Kidney (tissue), 14 donors: ENCODE measurements around the gene IL13RA1. TPM values are rescaled to one million over a fixed set of nuclear protein-coding genes. Genes with fewer than 3 reads are reported as not detected.
"Not testable (repeated sequence)": the region's sequence is repeated elsewhere in the genome, so short reads cannot be mapped to it uniquely, and the experiment has no call there.

Experiments
- DNase-seq, 5 donors: peaks; one replicate each; pipeline ENCODE4 v3.0.0-alpha.2; 2013 to 2020
- FAIRE-seq: peaks from 2 replicates; lab custom pipeline; 2012; peaks lifted over from hg19 to GRCh38; lab: Jason Lieb, UNC
- H3K27ac ChIP-seq, 2 donors: one replicate each; pipeline ENCODE4 v1.7.0; 2013; ENCODE audit warnings: low read depth in 2 of 2, low read length in 2 of 2, inconsistent platforms in 1 of 2
- H3K27me3 ChIP-seq: one replicate; pipeline ENCODE4 v1.7.1; 2013; ENCODE audit warnings: low read length, inconsistent platforms; ENCODE audit not compliant: control insufficient read depth, insufficient read depth
- H3K36me3 ChIP-seq, 3 donors: one replicate each; pipeline versions ENCODE4 v1.7.0 to v1.7.1; 2013; ENCODE audit warnings: low read length in 3 of 3, control low read depth in 1 of 3, inconsistent platforms in 1 of 3; ENCODE audit not compliant: insufficient read depth in 3 of 3, control insufficient read depth in 2 of 3
- H3K4me1 ChIP-seq, 3 donors: one replicate each; pipeline versions ENCODE4 v1.7.0 to v1.7.1; 2013; ENCODE audit warnings: low read length in 3 of 3, inconsistent platforms in 1 of 3, low read depth in 1 of 3; ENCODE audit not compliant: control insufficient read depth in 2 of 3, insufficient read depth in 2 of 3
- H3K4me3 ChIP-seq, 3 donors: one replicate each; pipeline versions ENCODE4 v1.7.0 to v1.8.1; 2013; ENCODE audit warnings: low read length in 3 of 3, control low read depth in 1 of 3, inconsistent platforms in 1 of 3
- H3K9ac ChIP-seq, 3 donors: one replicate each; pipeline versions ENCODE4 v1.7.0 to v1.7.1; 2013; ENCODE audit warnings: low read length in 3 of 3, control low read depth in 1 of 3, inconsistent platforms in 1 of 3
- H3K9me3 ChIP-seq, 3 donors: one replicate each; pipeline versions ENCODE4 v1.7.0 to v1.7.1; 2013; ENCODE audit warnings: low read length in 3 of 3, control low read depth in 1 of 3, inconsistent platforms in 1 of 3; ENCODE audit not compliant: control insufficient read depth in 2 of 3, insufficient read depth in 1 of 3
- intact Hi-C: fragments of 100-400 bp; cut with DNase I; formaldehyde crosslinking; loops from one replicate; pipeline ENCODE4 v1.11.1; 2022
- polyA plus RNA-seq: library from polyadenylated mRNA; stranded (reverse); fragments of 350-450 nt; fragmentation: Illumina TruSeq; extraction: RNeasy Lipid Tissue Mini Kit (QIAGEN cat#74804); gene quantifications from one replicate; pipeline ENCODE4 v1.2.3, GENCODE V29; 2014; ENCODE audit warnings: low read depth, low replicate concordance; ENCODE audit not compliant: insufficient read depth
- total RNA-seq: library from RNA; stranded (reverse); fragmentation: NEBNext Ultra II Directional; extraction: Animal tissue kit (Norgen Biotek cat#: 25700); gene quantifications from one replicate; pipeline ENCODE4 v1.2.1, GENCODE V29; 2021
- TF ChIP-seq, protein P1 (sequence below): IDR thresholded peaks from 3 replicates; pipeline ENCODE4 v1.5.1; 2012; ENCODE audit warnings: mild to moderate bottlenecking, moderate library complexity, borderline replicate concordance; ENCODE audit not compliant: insufficient read depth; ENCODE audit errors: extremely low read depth
- donor health status: control.
- donor health status: control.
- donor health status: control.
- donor health status: control.
- donor health status: control.
- donor health status: DM: yes; HTN: yes; CAD: no.
- donor health status: Normal renal cell carcinoma (clear cell type).

The IL13RA1 gene
- total and polyA plus RNA-seq, 2 donors from 2014 or later = 26.5 to 79.8 TPM

DNA sequence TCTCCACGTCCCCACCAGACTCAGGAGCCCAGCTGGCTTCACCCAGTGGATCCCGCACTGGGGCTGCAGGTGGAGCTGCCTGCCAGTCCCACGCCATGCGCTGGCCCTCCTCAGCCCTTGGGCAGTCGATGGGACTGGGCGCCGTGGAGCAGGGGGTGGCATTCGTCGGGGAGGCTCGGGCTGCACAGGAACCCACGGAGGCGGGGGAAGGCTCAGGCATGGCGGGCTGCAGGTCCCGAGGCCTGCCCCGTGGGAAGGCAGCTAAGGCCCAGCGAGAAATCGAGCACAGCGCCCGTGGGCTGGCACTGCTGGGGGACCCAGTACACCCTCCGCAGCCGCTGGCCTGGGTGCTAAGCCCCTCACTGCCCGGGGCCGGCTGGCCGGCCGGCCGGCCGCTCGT lies 10.6 kb upstream of the IL13RA1 start:
- H3K9me3 ChIP-seq, H3K9ac ChIP-seq, H3K27me3 ChIP-seq, H3K4me3 ChIP-seq, FAIRE-seq, H3K27ac ChIP-seq, H3K36me3 ChIP-seq, H3K4me1 ChIP-seq, intact Hi-C loops: not testable (repeated sequence)
- DNase-seq = peak in 1 of 5 donors; percentile 54

DNA sequence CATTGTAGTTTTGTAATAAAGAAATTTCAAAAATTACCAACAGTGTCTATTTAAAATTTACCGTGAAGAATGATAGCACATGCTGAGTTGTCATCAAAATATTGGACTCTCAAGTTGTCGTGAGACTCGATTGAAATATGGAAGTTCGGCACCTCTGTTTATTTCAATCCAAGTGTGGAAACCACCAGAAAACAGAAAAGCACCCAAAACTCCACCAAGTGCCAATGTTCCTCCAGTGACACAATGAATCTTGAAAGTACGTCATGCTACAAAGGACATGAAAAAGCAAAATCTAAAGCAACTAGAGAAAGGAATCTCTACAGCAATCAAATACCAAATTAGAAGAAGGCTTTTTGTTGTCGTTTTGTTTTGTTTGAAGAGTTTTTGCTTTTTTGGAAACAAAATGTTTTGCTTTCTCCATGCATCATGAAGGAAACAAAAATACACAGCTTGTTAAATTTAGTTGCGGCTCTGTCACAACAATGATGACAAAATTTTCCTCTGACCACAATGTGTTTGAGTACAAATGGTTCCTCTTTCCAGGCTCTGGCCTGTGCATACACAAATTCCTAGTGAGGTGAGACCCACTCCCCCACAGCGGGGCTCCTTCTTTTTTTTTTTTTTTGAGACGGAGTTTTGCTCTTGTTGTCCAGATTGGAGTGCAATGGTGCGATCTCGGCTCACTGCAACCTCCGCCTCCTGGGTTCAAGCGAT lies 9.6 kb upstream of the IL13RA1 start:
- no peak for DNase-seq
- Histone ChIP-seq H3K27ac (no peak overlapping the region), H3K4me3 (no peak overlapping the region), H3K9ac (no peak overlapping the region), H3K36me3 (no peaks in the 10 kb centered on the region), H3K4me1 (no peaks in the 10 kb centered on the region), H3K27me3 (no peaks in the 10 kb centered on the region), H3K9me3 (no peaks in the 10 kb centered on the region)
- intact Hi-C loops = no loop called here
- TF ChIP-seq, protein P1, sequence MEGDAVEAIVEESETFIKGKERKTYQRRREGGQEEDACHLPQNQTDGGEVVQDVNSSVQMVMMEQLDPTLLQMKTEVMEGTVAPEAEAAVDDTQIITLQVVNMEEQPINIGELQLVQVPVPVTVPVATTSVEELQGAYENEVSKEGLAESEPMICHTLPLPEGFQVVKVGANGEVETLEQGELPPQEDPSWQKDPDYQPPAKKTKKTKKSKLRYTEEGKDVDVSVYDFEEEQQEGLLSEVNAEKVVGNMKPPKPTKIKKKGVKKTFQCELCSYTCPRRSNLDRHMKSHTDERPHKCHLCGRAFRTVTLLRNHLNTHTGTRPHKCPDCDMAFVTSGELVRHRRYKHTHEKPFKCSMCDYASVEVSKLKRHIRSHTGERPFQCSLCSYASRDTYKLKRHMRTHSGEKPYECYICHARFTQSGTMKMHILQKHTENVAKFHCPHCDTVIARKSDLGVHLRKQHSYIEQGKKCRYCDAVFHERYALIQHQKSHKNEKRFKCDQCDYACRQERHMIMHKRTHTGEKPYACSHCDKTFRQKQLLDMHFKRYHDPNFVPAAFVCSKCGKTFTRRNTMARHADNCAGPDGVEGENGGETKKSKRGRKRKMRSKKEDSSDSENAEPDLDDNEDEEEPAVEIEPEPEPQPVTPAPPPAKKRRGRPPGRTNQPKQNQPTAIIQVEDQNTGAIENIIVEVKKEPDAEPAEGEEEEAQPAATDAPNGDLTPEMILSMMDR = no peak
- no peak for FAIRE-seq

DNA sequence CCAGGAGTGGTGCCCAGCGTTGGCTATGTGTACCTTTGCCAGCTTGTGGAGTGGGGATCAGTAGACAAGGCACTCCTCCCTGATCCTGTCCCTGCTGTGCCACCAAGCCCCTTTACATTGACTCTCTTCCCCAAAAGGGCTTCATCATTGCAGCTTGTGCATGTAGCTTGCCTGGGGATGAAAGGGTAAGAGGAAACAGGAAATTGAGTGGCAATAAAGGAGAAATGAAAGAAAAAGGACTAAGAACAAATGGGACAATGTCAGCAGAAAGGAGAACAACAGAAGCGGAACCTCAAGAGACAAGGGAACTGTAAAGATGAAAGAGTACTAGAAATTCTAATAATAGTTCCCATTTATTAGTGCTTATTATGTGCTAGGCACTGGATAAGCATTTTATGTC lies 8.7 kb upstream of the IL13RA1 start:
- TF ChIP-seq, protein P1 = no peak
- DNase-seq = no peak
- intact Hi-C loops = no loop called here
- H3K9ac ChIP-seq = no peak overlapping the region
- no peaks in the 10 kb centered on the region for H3K9me3 ChIP-seq
- H3K27ac ChIP-seq = no peak overlapping the region
- FAIRE-seq = no peak
- no peaks in the 10 kb centered on the region for H3K36me3 ChIP-seq
- no peaks in the 10 kb centered on the region for H3K4me1 ChIP-seq
- no peaks in the 10 kb centered on the region for H3K27me3 ChIP-seq
- H3K4me3 ChIP-seq = no peak overlapping the region

DNA sequence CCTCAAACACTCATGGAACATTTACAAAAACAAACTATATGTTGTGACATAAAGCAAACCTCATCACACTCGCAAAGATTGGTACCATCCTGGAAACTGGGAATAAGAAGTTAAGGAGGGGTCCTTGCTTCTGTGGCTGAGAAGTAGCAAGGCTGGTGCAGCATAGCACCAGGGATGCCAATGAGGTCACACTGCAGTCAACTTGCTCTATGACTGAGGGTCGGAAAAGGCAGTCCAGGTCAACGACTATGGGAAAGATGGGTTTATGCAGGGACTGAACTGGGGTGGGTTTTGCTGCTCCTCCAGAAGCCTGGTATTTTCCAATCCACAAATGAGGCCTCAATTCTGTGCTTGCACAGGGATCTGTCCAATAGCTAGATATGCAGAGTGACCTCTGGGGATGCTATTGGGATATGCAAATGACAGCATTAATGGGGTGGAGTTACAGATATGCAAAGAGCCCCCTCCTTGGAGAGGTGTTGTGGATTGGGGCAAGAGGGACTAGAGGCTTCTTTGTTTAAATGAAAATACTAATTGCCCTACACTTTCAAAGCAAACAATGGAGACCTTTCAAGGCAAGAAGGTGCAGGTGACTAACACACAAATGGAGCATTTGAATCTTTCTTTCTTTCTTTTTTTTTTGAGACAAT lies 7.2 kb upstream of the IL13RA1 start:
- FAIRE-seq (no peak), DNase-seq (no peak)
- Histone ChIP-seq H3K4me1 (no peaks in the 10 kb centered on the region), H3K27ac (no peak overlapping the region), H3K9me3 (no peaks in the 10 kb centered on the region), H3K9ac (no peak overlapping the region), H3K27me3 (no peaks in the 10 kb centered on the region), H3K36me3 (no peaks in the 10 kb centered on the region), H3K4me3 (no peak overlapping the region)
- intact Hi-C loops = no loop called here
- TF ChIP-seq, protein P1 = no peak
